Effector memory CD4-positive, alpha-beta T cell (primary cell): ENCODE measurements around the gene UCHL3.

Experiments used
- DNase-seq, 3 donors: peaks; one replicate each; pipeline ENCODE4 v3.0.0-alpha.2; 2020
- H3K27ac ChIP-seq: 2 replicates; pipeline ENCODE4 v1.7.0; 2013; ENCODE audit warnings: mild to moderate bottlenecking, low read length, moderate library complexity; ENCODE audit not compliant: insufficient read depth, poor library complexity, severe bottlenecking
- H3K27me3 ChIP-seq: replicated peaks from 2 replicates; pipeline ENCODE4 v1.7.0; 2013; ENCODE audit warnings: mild to moderate bottlenecking, low read length; ENCODE audit not compliant: insufficient read depth, control insufficient read depth, poor library complexity, severe bottlenecking
- H3K36me3 ChIP-seq: 2 replicates; pipeline ENCODE4 v1.7.0; 2013; ENCODE audit warnings: mild to moderate bottlenecking, low read length, moderate library complexity; ENCODE audit not compliant: control insufficient read depth, insufficient read depth
- H3K4me1 ChIP-seq: 2 replicates; pipeline ENCODE4 v1.7.0; 2013; ENCODE audit warnings: low read length, mild to moderate bottlenecking; ENCODE audit not compliant: control insufficient read depth, insufficient read depth, poor library complexity, severe bottlenecking
- H3K4me3 ChIP-seq: 2 replicates; pipeline ENCODE4 v1.7.0; 2013; ENCODE audit warnings: low read length, low read depth, mild to moderate bottlenecking; ENCODE audit not compliant: insufficient read depth, poor library complexity, severe bottlenecking
- H3K9me3 ChIP-seq: 2 replicates; pipeline ENCODE4 v1.7.0; 2013; ENCODE audit warnings: mild to moderate bottlenecking, low read length, moderate library complexity; ENCODE audit not compliant: control insufficient read depth

Gene UCHL3

GRCh38 chr13:75550159-75550567, 572 bp downstream of the UCHL3 start:
- Histone ChIP-seq H3K4me1 (peaks cover 5% of the 10 kb centered on the region), H3K36me3 (no peaks in the 10 kb centered on the region), H3K4me3 (peak overlapping the region; percentile 91), H3K27ac (peak overlapping the region; percentile 77), H3K9me3 (no peaks in the 10 kb centered on the region), H3K27me3 (no peaks in the 10 kb centered on the region)
- no peak for DNase-seq

GRCh38 chr13:75554464-75554863, 4.9 kb downstream of the UCHL3 start:
- DNase-seq, result no peak
- H3K27me3 ChIP-seq, result no peaks in the 10 kb centered on the region
- no peaks in the 10 kb centered on the region for H3K9me3 ChIP-seq
- H3K36me3 ChIP-seq, result no peaks in the 10 kb centered on the region
- no peak overlapping the region for H3K27ac ChIP-seq
- no peak overlapping the region for H3K4me3 ChIP-seq
- H3K4me1 ChIP-seq, result peaks cover 11% of the 10 kb centered on the region

GRCh38 chr13:75554981-75555380, 5.4 kb downstream of the UCHL3 start:
- H3K9me3 ChIP-seq, result no peaks in the 10 kb centered on the region
- H3K27me3 ChIP-seq, result no peaks in the 10 kb centered on the region
- H3K36me3 ChIP-seq, result no peaks in the 10 kb centered on the region
- H3K27ac ChIP-seq, result no peak overlapping the region
- H3K4me1 ChIP-seq, result peaks cover 11% of the 10 kb centered on the region
- H3K4me3 ChIP-seq, result no peak overlapping the region
- DNase-seq, result no peak

- no peaks in the 10 kb centered on the region for H3K27me3 ChIP-seq
- H3K36me3 ChIP-seq, result peaks cover 2% of the 10 kb centered on the region
- peaks cover 6% of the 10 kb centered on the region for H3K4me1 ChIP-seq
- H3K9me3 ChIP-seq, result no peaks in the 10 kb centered on the region
- H3K4me3 ChIP-seq, result no peak overlapping the region
- DNase-seq, result no peak
- H3K27ac ChIP-seq, result no peak overlapping the region
These were observed 6.2 kb downstream of the UCHL3 start for GRCh38 chr13:75555836-75556235.

- peaks cover 6% of the 10 kb centered on the region for H3K4me1 ChIP-seq
- DNase-seq, result no peak
- H3K27ac ChIP-seq, result no peak overlapping the region
- H3K9me3 ChIP-seq, result no peaks in the 10 kb centered on the region
- H3K4me3 ChIP-seq, result no peak overlapping the region
- H3K27me3 ChIP-seq, result no peaks in the 10 kb centered on the region
- peaks cover 4% of the 10 kb centered on the region for H3K36me3 ChIP-seq
These were observed 7.4 kb downstream of the UCHL3 start for GRCh38 chr13:75556961-75557360.

GRCh38 chr13:75558145-75558840, 8.7 kb downstream of the UCHL3 start:
- Histone ChIP-seq H3K4me3 (no peak overlapping the region), H3K27me3 (no peaks in the 10 kb centered on the region), H3K4me1 (peaks cover 6% of the 10 kb centered on the region), H3K27ac (no peak overlapping the region), H3K36me3 (peaks cover 4% of the 10 kb centered on the region), H3K9me3 (no peaks in the 10 kb centered on the region)
- DNase-seq, result no peak

- DNase-seq, result no peak
- Histone ChIP-seq H3K4me3 (no peak overlapping the region), H3K27ac (no peak overlapping the region), H3K27me3 (no peaks in the 10 kb centered on the region), H3K4me1 (no peaks in the 10 kb centered on the region), H3K9me3 (no peaks in the 10 kb centered on the region), H3K36me3 (peaks cover 32% of the 10 kb centered on the region)
These were observed 17.1 kb downstream of the UCHL3 start for GRCh38 chr13:75566658-75567057.

- DNase-seq, result no peak
- H3K36me3 ChIP-seq, result peaks cover 43% of the 10 kb centered on the region
- no peak overlapping the region for H3K4me3 ChIP-seq
- H3K27ac ChIP-seq, result no peak overlapping the region
- H3K4me1 ChIP-seq, result no peaks in the 10 kb centered on the region
- no peaks in the 10 kb centered on the region for H3K27me3 ChIP-seq
- H3K9me3 ChIP-seq, result no peaks in the 10 kb centered on the region
These were observed 20.0 kb downstream of the UCHL3 start for GRCh38 chr13:75569576-75569975.

GRCh38 chr13:75579529-75579928, 29.9 kb downstream of the UCHL3 start:
- peaks cover 7% of the 10 kb centered on the region for H3K36me3 ChIP-seq
- H3K27me3 ChIP-seq, result no peaks in the 10 kb centered on the region
- no peak for DNase-seq
- H3K9me3 ChIP-seq, result no peaks in the 10 kb centered on the region
- H3K4me3 ChIP-seq, result no peak overlapping the region
- H3K27ac ChIP-seq, result no peak overlapping the region
- no peaks in the 10 kb centered on the region for H3K4me1 ChIP-seq

GRCh38 chr13:75581874-75582640, 32.5 kb downstream of the UCHL3 start:
- Histone ChIP-seq H3K4me3 (no peak overlapping the region), H3K4me1 (no peaks in the 10 kb centered on the region), H3K36me3 (peaks cover 7% of the 10 kb centered on the region), H3K27ac (no peak overlapping the region), H3K9me3 (no peaks in the 10 kb centered on the region), H3K27me3 (no peaks in the 10 kb centered on the region)
- no peak for DNase-seq
